Tibial nerve (tissue), 3 donors: ENCODE results near the gene SPTBN4.

Experiments
- POLR2A ChIP-seq, 2 donors: fragments of 450-650 bp; IDR thresholded peaks; one replicate each; pipeline ENCODE4 v1.6.1; 2017; ENCODE audit warnings: antibody characterized with exemption in 2 of 2, mild to moderate bottlenecking in 2 of 2, moderate library complexity in 2 of 2
- TF ChIP-seq, protein P1 (sequence below), 5 experiments: fragments of 200-600 bp in 3 of 5; fragments of 450-650 bp in 2 of 5; sonication (generic) in 3 of 5; IDR thresholded peaks; one replicate each; pipeline ENCODE4 v1.5.1; 2016 to 2019; ENCODE audit warnings: antibody characterized with exemption in 5 of 5, mild to moderate bottlenecking in 3 of 5, moderate library complexity in 2 of 5

- TF ChIP-seq, protein P1, sequence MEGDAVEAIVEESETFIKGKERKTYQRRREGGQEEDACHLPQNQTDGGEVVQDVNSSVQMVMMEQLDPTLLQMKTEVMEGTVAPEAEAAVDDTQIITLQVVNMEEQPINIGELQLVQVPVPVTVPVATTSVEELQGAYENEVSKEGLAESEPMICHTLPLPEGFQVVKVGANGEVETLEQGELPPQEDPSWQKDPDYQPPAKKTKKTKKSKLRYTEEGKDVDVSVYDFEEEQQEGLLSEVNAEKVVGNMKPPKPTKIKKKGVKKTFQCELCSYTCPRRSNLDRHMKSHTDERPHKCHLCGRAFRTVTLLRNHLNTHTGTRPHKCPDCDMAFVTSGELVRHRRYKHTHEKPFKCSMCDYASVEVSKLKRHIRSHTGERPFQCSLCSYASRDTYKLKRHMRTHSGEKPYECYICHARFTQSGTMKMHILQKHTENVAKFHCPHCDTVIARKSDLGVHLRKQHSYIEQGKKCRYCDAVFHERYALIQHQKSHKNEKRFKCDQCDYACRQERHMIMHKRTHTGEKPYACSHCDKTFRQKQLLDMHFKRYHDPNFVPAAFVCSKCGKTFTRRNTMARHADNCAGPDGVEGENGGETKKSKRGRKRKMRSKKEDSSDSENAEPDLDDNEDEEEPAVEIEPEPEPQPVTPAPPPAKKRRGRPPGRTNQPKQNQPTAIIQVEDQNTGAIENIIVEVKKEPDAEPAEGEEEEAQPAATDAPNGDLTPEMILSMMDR (IDR thresholded peaks at IDR 0.05): no peak
- TF ChIP-seq POLR2A (IDR thresholded peaks at IDR 0.05): no peak
These were observed 14.8 kb upstream of the SPTBN4 start for GRCh38 chr19:40452016-40452415.
